ENCODE data around the gene KIAA0753.

The KIAA0753 gene

GRCh38 chr17:6541886-6542285, 98.6 kb downstream of the KIAA0753 start:
- no peak overlapping the region for H3K4me3 ChIP-seq (ENCODE audit: low read depth, low read length)
- no peak for TF ChIP-seq CTCF (IDR thresholded peaks at IDR 0.05; ENCODE audit: insufficient read depth, low read length, missing control alignments)
- POLR2A ChIA-PET = no interaction called here
- CTCF ChIA-PET = no interaction called here
- no peak for DNase-seq (ENCODE audit: low read depth, low spot score)

- DNase-seq (ENCODE audit: low read depth, low spot score) = no peak
- no peak for TF ChIP-seq CTCF (IDR thresholded peaks at IDR 0.05; ENCODE audit: insufficient read depth, low read length, missing control alignments)
- CTCF ChIA-PET = no interaction called here
- no peak overlapping the region for H3K4me3 ChIP-seq (ENCODE audit: low read depth, low read length)
- POLR2A ChIA-PET = no interaction called here
These were observed 100.6 kb downstream of the KIAA0753 start for GRCh38 chr17:6539871-6540270.

GRCh38 chr17:6536566-6537065, 103.9 kb downstream of the KIAA0753 start:
- CTCF ChIA-PET = no interaction called here
- TF ChIP-seq CTCF (IDR thresholded peaks at IDR 0.05; ENCODE audit: insufficient read depth, low read length, missing control alignments) = no peak
- POLR2A ChIA-PET = no interaction called here
- H3K4me3 ChIP-seq (ENCODE audit: low read depth, low read length) = no peak overlapping the region
- DNase-seq (ENCODE audit: low read depth, low spot score) = no peak

GRCh38 chr17:6536053-6536452, 104.5 kb downstream of the KIAA0753 start:
- ChIA-PET CTCF (no interaction called here), POLR2A (no interaction called here)
- TF ChIP-seq CTCF (IDR thresholded peaks at IDR 0.05; ENCODE audit: insufficient read depth, low read length, missing control alignments) = no peak
- H3K4me3 ChIP-seq (ENCODE audit: low read depth, low read length) = no peak overlapping the region
- DNase-seq (ENCODE audit: low read depth, low spot score) = no peak

GRCh38 chr17:6534846-6535514, 105.5 kb downstream of the KIAA0753 start:
- no peak for TF ChIP-seq CTCF (IDR thresholded peaks at IDR 0.05; ENCODE audit: insufficient read depth, low read length, missing control alignments)
- ChIA-PET CTCF (no interaction called here), POLR2A (no interaction called here)
- H3K4me3 ChIP-seq (ENCODE audit: low read depth, low read length) = no peak overlapping the region
- no peak for DNase-seq (ENCODE audit: low read depth, low spot score)

- DNase-seq (ENCODE audit: low read depth, low spot score) = no peak
- POLR2A ChIA-PET = no interaction called here
- no peak overlapping the region for H3K4me3 ChIP-seq (ENCODE audit: low read depth, low read length)
- CTCF ChIA-PET = interaction anchor here (1.3 kb wide), 1 partner anchor 60 kb away, joined by 3 read pairs; no protein-coding TSS in a partner anchor
- TF ChIP-seq CTCF (IDR thresholded peaks at IDR 0.05; ENCODE audit: insufficient read depth, low read length, missing control alignments) = no peak
These were observed 108.0 kb downstream of the KIAA0753 start for GRCh38 chr17:6532441-6532885.
